Sigmoid colon (tissue), 4 donors: Measurements from ENCODE around the gene OAS1.

Experiments used
- EP300 ChIP-seq, 4 donors: sonication (generic); formaldehyde crosslinking; IDR thresholded peaks; one replicate each; pipeline ENCODE4 v1.6.1; 2017; ENCODE audit warnings: antibody characterized with exemption in 4 of 4
- TF ChIP-seq, protein P1 (sequence below), 4 experiments: fragments of 450-650 bp in 3 of 4; fragments of 200-600 bp in 1 of 4; IDR thresholded peaks; one replicate each; pipeline ENCODE4 v1.5.1; 2016 to 2019; ENCODE audit warnings: antibody characterized with exemption in 4 of 4, mild to moderate bottlenecking in 3 of 4, moderate library complexity in 2 of 4

DNA sequence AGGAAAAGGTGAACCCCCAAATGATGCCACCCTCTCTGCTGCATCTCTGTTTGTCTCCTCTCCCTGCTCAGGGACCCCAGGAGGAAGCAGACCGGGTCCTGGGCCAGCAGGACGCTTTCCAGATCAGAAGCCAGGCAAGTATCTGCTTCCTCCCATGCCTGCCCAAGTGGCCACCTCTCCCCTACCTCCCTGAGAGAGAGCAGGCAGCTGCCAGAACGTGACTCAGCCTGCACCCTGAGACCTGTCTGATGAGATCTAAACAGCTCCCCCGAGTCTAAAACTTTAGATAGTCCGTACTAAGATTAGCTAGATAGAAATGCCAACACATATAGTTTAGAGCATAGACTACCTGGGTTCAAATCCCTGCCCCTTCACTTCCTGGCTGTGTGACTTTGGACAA is 31.2 kb upstream of the OAS1 start:
- no peak for TF ChIP-seq EP300 (IDR thresholded peaks at IDR 0.05)
- TF ChIP-seq, protein P1, sequence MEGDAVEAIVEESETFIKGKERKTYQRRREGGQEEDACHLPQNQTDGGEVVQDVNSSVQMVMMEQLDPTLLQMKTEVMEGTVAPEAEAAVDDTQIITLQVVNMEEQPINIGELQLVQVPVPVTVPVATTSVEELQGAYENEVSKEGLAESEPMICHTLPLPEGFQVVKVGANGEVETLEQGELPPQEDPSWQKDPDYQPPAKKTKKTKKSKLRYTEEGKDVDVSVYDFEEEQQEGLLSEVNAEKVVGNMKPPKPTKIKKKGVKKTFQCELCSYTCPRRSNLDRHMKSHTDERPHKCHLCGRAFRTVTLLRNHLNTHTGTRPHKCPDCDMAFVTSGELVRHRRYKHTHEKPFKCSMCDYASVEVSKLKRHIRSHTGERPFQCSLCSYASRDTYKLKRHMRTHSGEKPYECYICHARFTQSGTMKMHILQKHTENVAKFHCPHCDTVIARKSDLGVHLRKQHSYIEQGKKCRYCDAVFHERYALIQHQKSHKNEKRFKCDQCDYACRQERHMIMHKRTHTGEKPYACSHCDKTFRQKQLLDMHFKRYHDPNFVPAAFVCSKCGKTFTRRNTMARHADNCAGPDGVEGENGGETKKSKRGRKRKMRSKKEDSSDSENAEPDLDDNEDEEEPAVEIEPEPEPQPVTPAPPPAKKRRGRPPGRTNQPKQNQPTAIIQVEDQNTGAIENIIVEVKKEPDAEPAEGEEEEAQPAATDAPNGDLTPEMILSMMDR (IDR thresholded peaks at IDR 0.05): no peak
